Lung microvascular endothelial cell (primary cell): ENCODE measurements around the gene BRD4. TPM values are rescaled to one million over a fixed set of nuclear protein-coding genes. Genes with fewer than 3 reads are reported as not detected.

ENCODE experiments used
- DNase-seq, 2 donors: peaks; one replicate each; pipeline versions ENCODE4 v3.0.0 to v3.0.0-alpha.2; 2010; ENCODE audit warnings: low read depth in 2 of 2
- total RNA-seq: library from RNA; depleted of rRNA; stranded (reverse); fragments of >200 nt; gene quantifications from 2 replicates; pipeline ENCODE4 v1.2.1, GENCODE V29; 2014

BRD4 gene
- total RNA-seq, 1 donor from 2014 or later, result 9.9 TPM

GRCh38 chr19:15316498-15316897 is 15.8 kb downstream of the BRD4 start:
- no peak for DNase-seq

GRCh38 chr19:15315101-15315500 is 17.2 kb downstream of the BRD4 start:
- DNase-seq, result no peak

- DNase-seq, result no peak
These were observed 18.6 kb downstream of the BRD4 start for GRCh38 chr19:15313649-15314279.

GRCh38 chr19:15307169-15307568 is 25.2 kb downstream of the BRD4 start:
- DNase-seq, result no peak

GRCh38 chr19:15305582-15306334 is 26.6 kb downstream of the BRD4 start:
- DNase-seq, result no peak

- no peak for DNase-seq
These were observed 28.1 kb downstream of the BRD4 start for GRCh38 chr19:15304140-15304705.

- no peak for DNase-seq
These were observed 29.1 kb downstream of the BRD4 start for GRCh38 chr19:15303105-15303780.

- no peak for DNase-seq
These were observed 31.7 kb downstream of the BRD4 start for GRCh38 chr19:15300533-15301197.

- DNase-seq, result peak in 1 of 2 donors; percentile 30
These were observed 32.5 kb downstream of the BRD4 start for GRCh38 chr19:15299568-15300409.

- DNase-seq, result no peak
These were observed 33.3 kb downstream of the BRD4 start for GRCh38 chr19:15298847-15299567.

GRCh38 chr19:15297416-15298224 is 34.7 kb downstream of the BRD4 start:
- DNase-seq, result peak; percentile 38 to 64

GRCh38 chr19:15296841-15297415 is 35.4 kb downstream of the BRD4 start:
- peak in 1 of 2 donors; percentile 16 for DNase-seq

- DNase-seq, result no peak
These were observed 36.0 kb downstream of the BRD4 start for GRCh38 chr19:15296353-15296752.

- no peak for DNase-seq
These were observed 37.8 kb downstream of the BRD4 start for GRCh38 chr19:15294561-15294990.

GRCh38 chr19:15293781-15294491 is 38.4 kb downstream of the BRD4 start:
- DNase-seq, result no peak

- peak in 1 of 2 donors; percentile 52 for DNase-seq
These were observed 39.3 kb downstream of the BRD4 start for GRCh38 chr19:15292847-15293582.

- DNase-seq, result no peak
These were observed 40.2 kb downstream of the BRD4 start for GRCh38 chr19:15292140-15292539.
